ENCODE results near the gene CETP.

DNA sequence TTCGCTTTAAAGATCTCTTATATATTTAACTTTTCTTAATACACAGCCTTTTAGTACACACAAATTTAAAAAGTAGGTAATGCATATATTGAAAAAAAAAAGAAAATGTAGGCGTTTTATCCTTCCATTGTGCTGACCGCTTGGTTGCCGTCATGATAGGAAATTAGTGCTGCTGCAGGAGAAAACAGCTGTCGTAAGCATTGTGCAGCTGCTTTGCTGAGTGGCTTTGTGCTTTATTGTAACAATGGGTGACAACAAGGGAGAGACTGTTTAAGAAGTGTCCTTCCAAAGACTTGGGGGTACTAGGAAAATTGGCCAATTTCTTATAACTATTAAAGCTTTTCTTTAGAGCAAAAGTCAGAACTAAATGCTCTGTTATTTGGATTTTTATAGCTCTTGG lies 24.8 kb upstream of the CETP start:
- no peak for TF ChIP-seq EZH2 (IDR thresholded peaks at IDR 0.05; ENCODE audit: low read depth, low read length, severe bottlenecking)
- TF ChIP-seq POLR2A (IDR thresholded peaks at IDR 0.05; ENCODE audit: control extremely low read depth in 1 of 2, low read depth in 2 of 2, low read length in 2 of 2): no peak
- TF ChIP-seq, protein P1, sequence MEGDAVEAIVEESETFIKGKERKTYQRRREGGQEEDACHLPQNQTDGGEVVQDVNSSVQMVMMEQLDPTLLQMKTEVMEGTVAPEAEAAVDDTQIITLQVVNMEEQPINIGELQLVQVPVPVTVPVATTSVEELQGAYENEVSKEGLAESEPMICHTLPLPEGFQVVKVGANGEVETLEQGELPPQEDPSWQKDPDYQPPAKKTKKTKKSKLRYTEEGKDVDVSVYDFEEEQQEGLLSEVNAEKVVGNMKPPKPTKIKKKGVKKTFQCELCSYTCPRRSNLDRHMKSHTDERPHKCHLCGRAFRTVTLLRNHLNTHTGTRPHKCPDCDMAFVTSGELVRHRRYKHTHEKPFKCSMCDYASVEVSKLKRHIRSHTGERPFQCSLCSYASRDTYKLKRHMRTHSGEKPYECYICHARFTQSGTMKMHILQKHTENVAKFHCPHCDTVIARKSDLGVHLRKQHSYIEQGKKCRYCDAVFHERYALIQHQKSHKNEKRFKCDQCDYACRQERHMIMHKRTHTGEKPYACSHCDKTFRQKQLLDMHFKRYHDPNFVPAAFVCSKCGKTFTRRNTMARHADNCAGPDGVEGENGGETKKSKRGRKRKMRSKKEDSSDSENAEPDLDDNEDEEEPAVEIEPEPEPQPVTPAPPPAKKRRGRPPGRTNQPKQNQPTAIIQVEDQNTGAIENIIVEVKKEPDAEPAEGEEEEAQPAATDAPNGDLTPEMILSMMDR (IDR thresholded peaks at IDR 0.05; ENCODE audit: control extremely low read depth in 1 of 3, insufficient read depth in 1 of 3, low read depth in 1 of 3, low read length in 3 of 3): no peak
- no peak for TF ChIP-seq SUZ12 (IDR thresholded peaks at IDR 0.05; ENCODE audit: low read length)
- no peak for TF ChIP-seq SIN3A (conservative IDR thresholded peaks at IDR 0.05 in 1 of 2, IDR thresholded peaks at IDR 0.05 in 1 of 2; ENCODE audit: low read depth in 1 of 2, low read length in 2 of 2)
- TF ChIP-seq YY1 (IDR thresholded peaks at IDR 0.05; ENCODE audit: low read depth, low read length): no peak
- no peak for TF ChIP-seq FOSL1 (IDR thresholded peaks at IDR 0.05; ENCODE audit: insufficient read depth, low read depth, low read length)
- no peak for TF ChIP-seq KDM5A (IDR thresholded peaks at IDR 0.05; ENCODE audit: low read length)
- TF ChIP-seq SRF (IDR thresholded peaks at IDR 0.05; ENCODE audit: low read depth, low read length): no peak
- TF ChIP-seq, protein P2, sequence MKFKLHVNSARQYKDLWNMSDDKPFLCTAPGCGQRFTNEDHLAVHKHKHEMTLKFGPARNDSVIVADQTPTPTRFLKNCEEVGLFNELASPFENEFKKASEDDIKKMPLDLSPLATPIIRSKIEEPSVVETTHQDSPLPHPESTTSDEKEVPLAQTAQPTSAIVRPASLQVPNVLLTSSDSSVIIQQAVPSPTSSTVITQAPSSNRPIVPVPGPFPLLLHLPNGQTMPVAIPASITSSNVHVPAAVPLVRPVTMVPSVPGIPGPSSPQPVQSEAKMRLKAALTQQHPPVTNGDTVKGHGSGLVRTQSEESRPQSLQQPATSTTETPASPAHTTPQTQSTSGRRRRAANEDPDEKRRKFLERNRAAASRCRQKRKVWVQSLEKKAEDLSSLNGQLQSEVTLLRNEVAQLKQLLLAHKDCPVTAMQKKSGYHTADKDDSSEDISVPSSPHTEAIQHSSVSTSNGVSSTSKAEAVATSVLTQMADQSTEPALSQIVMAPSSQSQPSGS (IDR thresholded peaks at IDR 0.05; ENCODE audit: low read length): no peak
- TF ChIP-seq, protein P3, sequence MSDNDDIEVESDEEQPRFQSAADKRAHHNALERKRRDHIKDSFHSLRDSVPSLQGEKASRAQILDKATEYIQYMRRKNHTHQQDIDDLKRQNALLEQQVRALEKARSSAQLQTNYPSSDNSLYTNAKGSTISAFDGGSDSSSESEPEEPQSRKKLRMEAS (IDR thresholded peaks at IDR 0.05): no peak
